GM18511 (cell line): ENCODE results near the gene SNAPC4.
A peak's percentile ranks its signal among the peaks of the same experiment; 100 is the strongest.
"Not testable (repeated sequence)": the region's sequence is repeated elsewhere in the genome, so short reads cannot be mapped to it uniquely, and the experiment has no call there.

ENCODE experiments used
- ATAC-seq: cut with Tn5 transposase; IDR thresholded peaks from one replicate; pipeline ENCODE4 v1.9.1; 2021; ENCODE audit warnings: mild to moderate bottlenecking, moderate library complexity; ENCODE audit not compliant: unreplicated experiment

The SNAPC4 gene

DNA sequence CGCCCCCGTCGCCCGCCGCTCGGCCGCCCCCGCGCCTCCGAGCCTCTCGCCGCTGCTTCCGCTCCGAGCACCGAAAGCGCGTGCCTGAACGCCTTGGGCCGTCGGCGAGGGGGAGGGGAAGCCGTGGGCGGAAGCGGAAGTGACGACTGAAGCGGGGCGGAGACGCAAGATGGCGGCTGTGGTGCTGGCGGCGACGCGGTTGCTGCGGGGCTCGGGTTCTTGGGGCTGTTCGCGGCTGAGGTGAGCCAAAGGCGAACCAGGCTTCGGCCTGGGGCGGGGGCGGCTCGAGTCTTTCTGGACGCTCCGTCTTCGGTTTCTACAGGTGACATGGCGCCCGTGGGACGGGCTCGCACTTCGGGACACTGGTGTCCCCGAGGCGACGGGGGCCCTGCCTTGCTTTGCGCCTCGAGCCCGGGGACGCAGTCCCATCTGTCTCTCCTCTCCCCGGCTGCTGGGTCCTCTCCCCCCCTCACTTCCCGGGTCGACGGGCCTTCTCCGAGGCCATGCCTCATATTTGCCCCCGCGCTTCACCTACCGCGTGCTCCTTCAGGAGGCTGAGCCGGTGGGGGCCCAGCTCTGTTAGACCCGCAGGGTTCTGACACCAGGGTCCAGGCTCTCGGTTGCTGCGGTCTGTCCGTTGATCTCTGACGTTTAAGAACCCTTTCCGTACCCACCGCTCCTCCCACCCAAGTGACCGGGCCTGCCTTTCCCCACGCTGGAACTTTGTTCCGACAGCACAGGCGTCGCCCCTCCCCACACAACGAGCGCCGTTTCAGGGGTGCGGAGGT, 10.7 kb upstream of the SNAPC4 start, which contains the start of the genes ENTR1 and PMPCA:
Gene ENTR1 (minus strand): TSS at position 115 of the 788 bp plus-strand sequence. CDS start 217 bp downstream, outside the sequence.
Gene PMPCA (plus strand): TSS at position 159 of the 788 bp plus-strand sequence. CDS start 11 bp downstream, at position 170.
- peak; percentile 85 for ATAC-seq

- ATAC-seq = peak; percentile 23
Observed at GRCh38 chr9:136409557-136410455, 9.8 kb upstream of the SNAPC4 start.

- ATAC-seq = no peak
Observed at GRCh38 chr9:136407911-136408310, 7.9 kb upstream of the SNAPC4 start.

DNA sequence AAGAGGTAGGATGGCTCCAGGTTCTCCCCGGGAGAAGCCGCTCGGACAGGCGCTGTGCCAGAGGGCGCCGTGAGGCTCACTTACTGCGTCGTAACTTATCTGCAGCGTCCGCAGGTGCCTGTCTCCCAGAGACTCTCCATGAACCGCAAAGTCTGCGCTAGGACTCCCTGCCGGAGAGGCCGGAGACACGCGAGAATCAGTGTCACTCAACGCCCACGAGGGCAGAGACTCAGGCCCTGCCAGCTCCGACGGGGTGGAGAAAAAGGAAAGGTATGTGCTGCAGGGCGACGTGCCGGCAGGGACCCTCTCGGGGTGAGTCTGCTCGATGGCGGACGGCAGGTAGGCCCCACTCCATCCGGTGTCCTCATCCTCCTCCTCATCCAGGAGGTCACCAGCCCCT, 7.1 kb upstream of the SNAPC4 start:
- not testable (repeated sequence) for ATAC-seq

DNA sequence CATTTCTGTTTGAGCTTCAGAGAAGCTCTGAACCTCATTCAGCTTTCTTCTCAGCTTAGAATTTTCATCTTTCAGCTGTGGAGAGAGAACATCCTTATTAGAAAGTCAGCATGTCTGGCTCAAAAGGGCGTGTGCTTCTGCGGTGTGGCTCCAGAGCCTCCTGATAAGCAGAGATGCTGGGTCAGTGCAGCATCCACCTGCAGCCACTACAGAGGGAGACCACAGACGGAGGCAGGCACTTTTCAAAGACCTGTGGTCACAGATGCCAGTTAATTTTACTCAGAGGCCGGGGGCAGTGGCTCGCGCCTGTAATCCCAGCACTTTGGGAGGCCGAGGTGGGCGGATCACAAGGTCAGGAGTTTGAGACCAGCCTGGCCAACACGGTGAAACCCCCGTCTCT, 5.9 kb upstream of the SNAPC4 start:
- not testable (repeated sequence) for ATAC-seq

- no peak for ATAC-seq
Observed at GRCh38 chr9:136405481-136405880, 5.5 kb upstream of the SNAPC4 start.

- ATAC-seq = no peak
Observed at GRCh38 chr9:136404801-136405136, 4.8 kb upstream of the SNAPC4 start.

GRCh38 chr9:136403915-136404800, 4.2 kb upstream of the SNAPC4 start:
- no peak for ATAC-seq

DNA sequence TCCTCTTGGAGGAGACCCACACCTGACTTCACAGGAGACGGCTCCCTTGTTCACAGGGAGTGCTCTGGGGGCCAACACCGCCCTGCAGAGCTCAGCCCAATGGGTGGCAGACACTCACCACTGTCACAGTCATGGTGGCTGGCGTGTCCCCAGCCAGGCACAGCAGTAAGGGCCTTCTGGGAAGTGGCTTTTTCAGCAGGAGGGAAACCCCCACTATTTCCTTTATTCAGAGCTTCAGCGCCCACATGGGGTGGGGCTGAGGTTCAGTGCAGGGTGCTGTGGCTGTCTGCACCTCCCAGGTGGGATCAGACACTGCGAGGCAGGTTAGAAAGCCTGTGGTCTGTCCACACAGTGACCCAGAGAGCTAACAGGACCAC, 3.6 kb upstream of the SNAPC4 start:
- peak; percentile 51 for ATAC-seq

DNA sequence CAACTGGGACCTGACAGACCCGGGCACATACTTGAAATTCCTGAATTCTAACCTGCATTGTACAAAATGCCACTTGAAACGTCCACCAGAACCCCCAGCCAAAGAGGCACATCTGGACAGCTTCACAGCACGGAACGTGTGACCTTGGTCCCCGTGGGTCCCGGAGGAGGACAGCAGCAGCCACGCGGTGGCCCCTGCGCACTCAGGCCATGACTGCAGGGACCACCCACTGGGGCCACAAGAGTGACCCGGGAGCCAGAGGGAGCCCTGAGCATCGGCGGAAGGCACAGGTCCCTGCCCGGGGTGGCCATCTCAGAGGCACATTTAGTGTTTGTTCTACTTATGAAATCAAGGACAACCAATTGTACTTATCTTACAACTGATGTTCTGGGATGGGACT, 2.1 kb upstream of the SNAPC4 start:
- no peak for ATAC-seq

DNA sequence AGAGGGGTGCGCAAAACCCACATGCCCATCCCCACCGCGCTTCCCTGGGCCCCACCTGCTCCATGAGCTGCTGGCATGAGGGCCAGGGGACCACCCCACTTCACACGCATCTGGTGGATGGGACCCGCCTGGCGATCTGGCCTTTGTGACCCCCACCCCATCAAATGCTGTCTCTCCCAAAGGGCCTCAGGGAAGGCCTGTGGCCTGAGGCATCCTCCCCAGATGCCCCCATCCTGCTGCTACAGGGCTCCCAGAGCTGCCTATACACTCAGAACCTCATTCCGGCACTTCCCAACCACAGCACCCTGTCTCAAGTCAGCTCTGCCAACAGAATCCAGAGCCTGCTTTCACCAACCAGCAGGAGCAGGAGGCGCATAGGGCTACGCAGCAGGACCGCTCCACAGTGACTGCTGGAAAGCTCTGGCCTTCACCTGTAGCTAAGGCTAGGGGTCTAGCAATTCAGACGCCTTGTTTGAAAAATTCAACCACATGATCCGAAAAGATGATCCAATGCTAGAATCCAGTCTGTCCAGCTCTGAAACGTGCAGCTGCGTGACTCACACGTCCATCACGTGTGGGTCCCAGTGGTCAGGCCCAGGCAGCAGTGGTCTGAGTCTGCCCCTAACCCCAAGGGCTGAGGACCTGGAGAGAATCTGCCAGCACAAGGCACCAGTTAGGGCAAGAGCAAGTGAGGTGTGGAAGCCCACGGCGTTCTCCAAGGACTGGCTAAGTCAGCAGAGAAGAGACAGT, 1.4 kb upstream of the SNAPC4 start:
- no peak for ATAC-seq

DNA sequence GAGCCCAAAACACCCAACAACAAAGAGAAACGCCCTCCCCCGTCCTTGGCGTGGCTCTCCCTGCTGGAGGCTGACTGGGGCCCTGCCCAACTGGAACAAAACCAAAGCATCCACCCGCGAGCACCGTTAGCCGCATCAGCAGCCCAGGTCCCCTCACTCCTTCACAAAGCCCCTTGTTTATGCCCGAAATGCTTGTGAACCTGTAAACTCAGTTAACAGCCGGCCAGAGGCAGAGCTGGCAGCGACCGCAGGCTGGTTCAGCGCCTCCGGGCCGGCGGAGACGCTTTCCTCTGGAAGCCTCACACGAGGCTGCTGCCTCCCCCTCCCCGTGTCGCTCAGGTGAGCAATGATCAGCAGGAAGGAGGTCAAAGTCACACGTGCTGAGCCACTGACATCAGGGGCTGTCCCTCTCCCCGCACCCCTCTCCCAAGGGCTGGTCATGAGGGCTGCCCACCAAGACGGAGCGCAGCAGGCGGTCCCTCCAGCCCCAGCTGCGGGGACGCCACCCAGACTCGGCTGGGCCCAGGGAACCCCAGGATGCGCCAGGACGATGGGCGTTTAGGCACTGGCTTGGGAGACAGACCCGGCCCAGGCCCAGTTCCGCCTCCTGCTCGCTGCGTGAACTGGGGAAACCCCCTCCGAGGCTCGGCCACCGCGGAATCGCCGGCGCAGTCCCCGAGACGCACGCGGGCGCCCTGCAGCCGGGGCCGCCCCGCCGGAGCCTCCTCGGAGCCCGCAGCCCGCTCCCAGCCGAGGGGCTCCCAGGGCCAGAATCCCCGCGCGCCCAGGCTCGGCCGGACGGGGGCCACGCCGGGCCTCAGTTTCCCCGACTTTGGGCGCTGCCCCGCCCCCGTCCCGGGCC, 563 bp downstream of the SNAPC4 start:
- peak; percentile 27 for ATAC-seq

DNA sequence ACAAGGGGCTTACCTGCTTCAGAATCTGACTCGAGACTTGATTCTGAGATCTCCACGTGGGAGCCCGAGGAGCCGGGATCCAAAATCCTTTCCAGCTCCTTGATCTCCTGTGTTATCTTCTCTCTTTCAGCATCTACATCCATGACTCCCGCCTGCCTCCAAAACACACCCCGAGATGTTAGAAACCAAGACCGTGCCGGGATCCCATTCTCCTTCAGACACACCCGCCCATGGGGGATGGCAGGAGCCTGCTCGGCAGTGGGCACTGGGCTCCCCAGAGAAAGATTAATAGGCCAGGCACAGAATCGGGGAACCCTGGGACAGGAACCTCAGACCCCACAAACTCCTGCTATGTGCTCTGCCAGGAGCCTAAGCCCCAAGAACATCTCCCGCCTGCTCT, 1.7 kb downstream of the SNAPC4 start:
- no peak for ATAC-seq

DNA sequence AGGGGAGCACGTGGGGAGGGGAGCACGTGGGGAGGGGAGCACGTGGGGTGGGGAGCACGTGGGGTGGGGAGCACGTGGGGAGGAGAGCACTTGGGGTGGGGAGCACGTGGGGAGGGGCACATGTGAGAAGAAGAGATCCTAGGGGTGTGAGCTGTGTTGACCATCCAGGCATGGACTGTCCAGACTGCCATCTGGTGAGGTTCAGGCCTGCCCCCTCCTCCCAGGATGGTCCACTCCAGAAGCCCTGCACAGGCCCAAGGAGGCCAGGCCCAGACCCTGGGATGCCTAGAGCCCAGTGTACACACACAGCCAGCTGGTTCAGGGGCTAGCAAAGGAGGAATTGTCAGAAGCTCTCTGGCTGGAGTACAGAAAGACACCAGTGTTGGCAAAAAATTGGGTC, 2.3 kb downstream of the SNAPC4 start:
- ATAC-seq = no peak

DNA sequence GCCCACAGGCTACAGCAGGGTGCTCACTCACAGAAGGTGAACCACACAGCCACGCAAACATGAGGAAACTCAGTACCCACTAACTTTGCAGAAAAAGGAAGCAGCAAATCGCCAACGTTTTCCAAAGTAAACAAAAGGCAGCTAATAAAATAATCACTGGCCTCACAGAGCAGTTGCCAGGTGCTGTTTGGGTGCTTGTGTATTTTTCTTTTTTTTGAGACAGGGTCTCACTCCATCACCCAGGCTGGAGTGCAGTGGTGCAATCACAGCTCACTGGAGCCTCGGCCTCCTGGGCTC, 3.8 kb downstream of the SNAPC4 start:
- no peak for ATAC-seq

DNA sequence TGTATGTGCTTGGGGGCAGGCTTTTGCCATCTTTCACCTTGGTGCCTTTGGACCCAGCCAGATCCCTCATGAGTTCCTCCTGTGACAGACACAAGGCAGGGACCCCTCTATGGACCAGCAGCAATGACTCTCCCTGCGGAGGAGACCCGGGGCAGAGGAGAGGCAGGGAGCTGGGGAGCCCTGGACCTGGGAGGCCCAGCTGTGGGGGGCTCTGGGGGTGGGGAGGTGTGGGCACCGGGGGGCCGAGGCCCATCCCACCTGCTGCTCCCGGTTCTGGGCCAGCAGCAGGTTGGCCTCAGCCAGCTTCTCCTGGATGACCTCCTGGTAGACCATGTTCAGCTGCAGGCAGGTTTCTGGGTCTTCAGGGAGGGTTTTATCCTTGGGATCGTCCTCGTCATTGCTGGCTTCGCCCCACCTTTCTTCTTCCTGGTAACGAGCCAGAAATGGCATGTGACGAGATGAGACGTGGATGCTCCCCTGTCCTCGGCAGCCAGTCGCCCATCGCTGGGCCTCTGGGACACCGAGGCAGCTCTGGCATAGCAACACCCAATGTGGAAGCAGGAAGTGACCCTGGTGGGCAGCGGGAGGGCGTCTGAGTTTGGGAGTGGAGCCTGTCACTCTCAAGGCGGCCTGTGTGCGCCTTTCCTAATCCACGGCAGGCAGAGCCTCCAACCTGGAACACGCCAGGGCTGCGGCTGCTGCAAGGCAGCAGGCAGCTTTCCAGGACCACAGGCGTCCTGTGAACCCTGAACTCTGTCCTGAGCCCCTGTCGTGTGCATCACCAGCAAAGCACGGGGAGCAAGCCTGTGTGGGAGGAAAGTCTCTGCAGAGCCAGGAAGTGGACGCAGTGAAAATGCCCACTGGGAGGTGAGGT, 4.4 kb downstream of the SNAPC4 start:
- ATAC-seq = no peak

GRCh38 chr9:136395020-136395340, 5.0 kb downstream of the SNAPC4 start:
- no peak for ATAC-seq

- ATAC-seq = no peak
Observed at GRCh38 chr9:136394312-136395019, 5.5 kb downstream of the SNAPC4 start.
